Nephron (organoid): ENCODE data around the gene SYNPO2.
A peak's percentile ranks its signal among the peaks of the same experiment; 100 is the strongest.

ENCODE experiments used
- H3K27ac Mint-ChIP-seq, 3 experiments: 2 replicates each; pipeline ENCODE4 v1.8.0; 2020; ENCODE audit warnings: mixed read lengths in 3 of 3, mild to moderate bottlenecking in 2 of 3, moderate library complexity in 1 of 3
- H3K27me3 Mint-ChIP-seq: 2 replicates; pipeline ENCODE4 v1.8.0; 2021; ENCODE audit warnings: low read depth, mild to moderate bottlenecking, moderate library complexity, mixed read lengths
- H3K36me3 Mint-ChIP-seq: 2 replicates; pipeline ENCODE4 v1.8.0; 2020; ENCODE audit warnings: low read depth, mixed read lengths
- H3K4me1 Mint-ChIP-seq: 2 replicates; pipeline ENCODE4 v1.8.0; 2020; ENCODE audit warnings: mixed read lengths
- H3K4me3 Mint-ChIP-seq, 3 experiments: 2 replicates each; pipeline ENCODE4 v1.8.0; 2020; ENCODE audit warnings: mild to moderate bottlenecking in 3 of 3, mixed read lengths in 3 of 3, moderate library complexity in 2 of 3
- H3K9me3 Mint-ChIP-seq: 2 replicates; pipeline ENCODE4 v1.8.0; 2020; ENCODE audit warnings: mixed read lengths
- CTCF ChIP-seq, 3 experiments: fragments of 200-600 bp; sonication (generic); IDR thresholded peaks; one replicate each; pipeline ENCODE4 v1.5.0; 2021; ENCODE audit warnings: antibody characterized with exemption in 3 of 3; ENCODE audit not compliant: unreplicated experiment in 3 of 3

SYNPO2 gene

GRCh38 chr4:119048446-119048845, 159.8 kb downstream of the SYNPO2 start:
- no peaks in the 10 kb centered on the region for H3K27me3 Mint-ChIP-seq
- TF ChIP-seq CTCF (IDR thresholded peaks at IDR 0.05; ENCODE audit: unreplicated experiment in 3 of 3), result no peak
- no peaks in the 10 kb centered on the region for H3K36me3 Mint-ChIP-seq
- peaks cover 58% of the 10 kb centered on the region for H3K4me1 Mint-ChIP-seq
- no peak overlapping the region for H3K4me3 Mint-ChIP-seq
- H3K9me3 Mint-ChIP-seq, result no peaks in the 10 kb centered on the region
- peak overlapping the region; percentile 70 to 90 (median 88) for H3K27ac Mint-ChIP-seq

- Mint-ChIP-seq H3K4me3 (no peak overlapping the region), H3K27ac (peak overlapping the region; percentile 70 to 90 (median 88)), H3K36me3 (no peaks in the 10 kb centered on the region), H3K4me1 (peaks cover 53% of the 10 kb centered on the region), H3K27me3 (no peaks in the 10 kb centered on the region), H3K9me3 (no peaks in the 10 kb centered on the region)
- TF ChIP-seq CTCF (IDR thresholded peaks at IDR 0.05; ENCODE audit: unreplicated experiment in 3 of 3), result no peak
These were observed 160.7 kb downstream of the SYNPO2 start for GRCh38 chr4:119049342-119049741.

- H3K4me1 Mint-ChIP-seq, result peaks cover 42% of the 10 kb centered on the region
- TF ChIP-seq CTCF (IDR thresholded peaks at IDR 0.05; ENCODE audit: unreplicated experiment in 3 of 3), result no peak
- no peak overlapping the region for H3K4me3 Mint-ChIP-seq
- no peaks in the 10 kb centered on the region for H3K36me3 Mint-ChIP-seq
- H3K27ac Mint-ChIP-seq, result peak overlapping the region in 2 of 3 experiments; percentile 17 to 88
- no peaks in the 10 kb centered on the region for H3K27me3 Mint-ChIP-seq
- no peaks in the 10 kb centered on the region for H3K9me3 Mint-ChIP-seq
These were observed 162.0 kb downstream of the SYNPO2 start for GRCh38 chr4:119050527-119051090.

- Mint-ChIP-seq H3K27ac (no peak overlapping the region), H3K9me3 (no peaks in the 10 kb centered on the region), H3K4me3 (no peak overlapping the region), H3K4me1 (peaks cover 25% of the 10 kb centered on the region), H3K27me3 (no peaks in the 10 kb centered on the region), H3K36me3 (no peaks in the 10 kb centered on the region)
- no peak for TF ChIP-seq CTCF (IDR thresholded peaks at IDR 0.05; ENCODE audit: unreplicated experiment in 3 of 3)
These were observed 164.6 kb downstream of the SYNPO2 start for GRCh38 chr4:119053245-119053644.

- no peaks in the 10 kb centered on the region for H3K9me3 Mint-ChIP-seq
- no peak overlapping the region for H3K27ac Mint-ChIP-seq
- TF ChIP-seq CTCF (IDR thresholded peaks at IDR 0.05; ENCODE audit: unreplicated experiment in 3 of 3), result no peak
- no peak overlapping the region for H3K4me3 Mint-ChIP-seq
- no peaks in the 10 kb centered on the region for H3K36me3 Mint-ChIP-seq
- H3K4me1 Mint-ChIP-seq, result peaks cover 17% of the 10 kb centered on the region
- H3K27me3 Mint-ChIP-seq, result no peaks in the 10 kb centered on the region
These were observed 165.3 kb downstream of the SYNPO2 start for GRCh38 chr4:119053997-119054396.

- TF ChIP-seq CTCF (IDR thresholded peaks at IDR 0.05; ENCODE audit: unreplicated experiment in 3 of 3), result no peak
- Mint-ChIP-seq H3K27me3 (no peaks in the 10 kb centered on the region), H3K27ac (no peak overlapping the region), H3K4me3 (no peak overlapping the region), H3K9me3 (peaks cover 4% of the 10 kb centered on the region), H3K4me1 (no peaks in the 10 kb centered on the region), H3K36me3 (no peaks in the 10 kb centered on the region)
These were observed 168.8 kb downstream of the SYNPO2 start for GRCh38 chr4:119057417-119057816.
